ENCODE data around the gene AAGAB.

Gene AAGAB

DNA sequence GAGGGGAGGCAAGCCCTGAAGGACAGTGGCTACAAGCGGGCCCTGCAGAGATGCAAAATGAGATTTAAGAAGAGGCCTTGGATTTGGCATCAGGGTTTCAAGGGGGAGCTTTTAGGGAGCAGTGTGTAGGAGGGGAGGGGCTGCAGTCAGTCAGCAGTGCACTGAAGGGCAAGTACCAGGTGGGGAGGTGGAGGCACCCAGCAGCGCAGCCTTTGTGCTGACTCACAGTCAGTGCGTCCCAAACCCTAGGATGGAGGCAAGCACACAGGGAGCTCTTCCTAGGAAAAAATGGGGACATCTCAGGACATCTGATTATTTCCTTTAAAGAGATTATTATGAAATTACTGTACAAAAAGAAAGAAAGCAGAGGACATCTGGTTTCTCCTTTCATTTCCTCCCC is 80.0 kb downstream of the AAGAB start:
- H3K4me3 ChIP-seq (ENCODE audit: low read depth, low read length): no peak overlapping the region
- TF ChIP-seq, protein P1, sequence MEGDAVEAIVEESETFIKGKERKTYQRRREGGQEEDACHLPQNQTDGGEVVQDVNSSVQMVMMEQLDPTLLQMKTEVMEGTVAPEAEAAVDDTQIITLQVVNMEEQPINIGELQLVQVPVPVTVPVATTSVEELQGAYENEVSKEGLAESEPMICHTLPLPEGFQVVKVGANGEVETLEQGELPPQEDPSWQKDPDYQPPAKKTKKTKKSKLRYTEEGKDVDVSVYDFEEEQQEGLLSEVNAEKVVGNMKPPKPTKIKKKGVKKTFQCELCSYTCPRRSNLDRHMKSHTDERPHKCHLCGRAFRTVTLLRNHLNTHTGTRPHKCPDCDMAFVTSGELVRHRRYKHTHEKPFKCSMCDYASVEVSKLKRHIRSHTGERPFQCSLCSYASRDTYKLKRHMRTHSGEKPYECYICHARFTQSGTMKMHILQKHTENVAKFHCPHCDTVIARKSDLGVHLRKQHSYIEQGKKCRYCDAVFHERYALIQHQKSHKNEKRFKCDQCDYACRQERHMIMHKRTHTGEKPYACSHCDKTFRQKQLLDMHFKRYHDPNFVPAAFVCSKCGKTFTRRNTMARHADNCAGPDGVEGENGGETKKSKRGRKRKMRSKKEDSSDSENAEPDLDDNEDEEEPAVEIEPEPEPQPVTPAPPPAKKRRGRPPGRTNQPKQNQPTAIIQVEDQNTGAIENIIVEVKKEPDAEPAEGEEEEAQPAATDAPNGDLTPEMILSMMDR (IDR thresholded peaks at IDR 0.05; ENCODE audit: low read depth, low read length, missing control alignments): no peak
- no peaks in the 10 kb centered on the region for H3K27me3 ChIP-seq (replicated peaks)
- in situ Hi-C loops (cut with HindIII; ENCODE audit: low pct_ligation_motif_present, low sequenced_read_pairs): no loop called here
- no peak for DNase-seq
- H3K36me3 ChIP-seq (replicated peaks): peaks cover 94% of the 10 kb centered on the region
- peak overlapping the region; percentile 99 for H3K27ac ChIP-seq

DNA sequence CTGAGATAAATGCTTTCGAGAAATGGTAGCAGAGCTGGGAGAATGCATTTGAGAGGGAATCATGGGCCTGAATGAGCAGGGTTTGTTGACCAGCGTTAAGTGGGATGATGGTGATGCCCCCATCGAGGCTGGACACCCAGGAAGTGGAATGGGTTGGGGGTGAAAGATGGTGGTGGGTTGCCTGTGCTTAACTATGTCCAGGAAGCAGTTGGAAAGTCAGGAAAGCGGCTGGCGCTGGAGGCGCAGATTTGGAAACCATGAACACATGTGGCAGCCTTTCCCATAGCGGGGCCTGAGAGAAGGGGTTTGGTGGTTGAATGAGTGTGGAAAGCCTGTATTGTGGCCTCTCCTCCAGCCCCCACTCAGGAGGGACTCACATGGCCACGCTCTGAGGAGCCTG is 80.7 kb downstream of the AAGAB start:
- Histone ChIP-seq H3K4me3 (ENCODE audit: low read depth, low read length) (no peak overlapping the region), H3K27me3 (replicated peaks) (no peaks in the 10 kb centered on the region), H3K27ac (peak overlapping the region; percentile 99), H3K36me3 (replicated peaks) (peaks cover 94% of the 10 kb centered on the region)
- DNase-seq: no peak
- in situ Hi-C loops (cut with HindIII; ENCODE audit: low pct_ligation_motif_present, low sequenced_read_pairs): no loop called here
- TF ChIP-seq, protein P1 (IDR thresholded peaks at IDR 0.05; ENCODE audit: low read depth, low read length, missing control alignments): no peak

DNA sequence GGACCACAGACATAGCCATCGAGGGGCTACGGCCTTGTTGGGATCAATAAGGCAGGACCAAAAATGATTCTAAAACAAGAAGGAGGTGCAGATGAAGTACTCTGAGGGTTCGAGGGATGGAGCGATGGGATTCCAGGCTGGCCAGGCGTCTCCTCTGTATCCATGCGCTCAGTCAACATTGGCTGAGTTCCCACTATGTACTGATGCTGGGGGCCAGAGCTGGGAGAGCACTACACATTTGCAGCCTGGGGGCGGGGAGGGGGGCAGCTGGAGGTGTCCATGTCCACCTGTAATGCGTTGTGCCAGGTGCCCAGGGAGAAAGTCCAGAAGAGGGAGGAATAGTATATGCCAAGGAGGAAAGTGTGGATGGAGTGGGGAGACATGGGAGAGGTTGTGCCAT is 81.5 kb downstream of the AAGAB start:
- no peak for DNase-seq
- TF ChIP-seq, protein P1 (IDR thresholded peaks at IDR 0.05; ENCODE audit: low read depth, low read length, missing control alignments): no peak
- Histone ChIP-seq H3K27ac (peak overlapping the region; percentile 6), H3K4me3 (ENCODE audit: low read depth, low read length) (no peak overlapping the region), H3K27me3 (replicated peaks) (no peaks in the 10 kb centered on the region), H3K36me3 (replicated peaks) (peaks cover 97% of the 10 kb centered on the region)
- in situ Hi-C loops (cut with HindIII; ENCODE audit: low pct_ligation_motif_present, low sequenced_read_pairs): no loop called here

DNA sequence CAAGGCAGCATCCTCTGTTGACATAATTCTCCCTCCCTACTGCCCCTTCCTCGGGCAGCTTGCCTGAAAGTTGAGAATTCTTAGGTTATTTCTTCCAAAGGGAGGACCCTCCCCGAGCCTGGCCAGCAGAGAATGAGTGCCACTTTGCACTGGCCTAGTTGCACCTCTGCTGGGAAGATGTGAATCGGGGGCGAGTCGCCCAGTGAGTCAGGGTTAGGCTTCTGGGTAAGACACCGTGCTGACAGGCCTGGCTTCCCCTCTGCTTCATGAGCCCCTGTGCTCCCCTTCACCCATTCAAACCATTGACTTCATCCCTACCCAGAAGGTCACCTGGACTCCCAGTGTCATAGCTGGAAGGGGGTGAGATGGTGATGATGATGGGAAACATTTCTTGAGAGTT is 82.3 kb downstream of the AAGAB start:
- DNase-seq: no peak
- H3K4me3 ChIP-seq (ENCODE audit: low read depth, low read length): no peak overlapping the region
- TF ChIP-seq, protein P1 (IDR thresholded peaks at IDR 0.05; ENCODE audit: low read depth, low read length, missing control alignments): no peak
- no peaks in the 10 kb centered on the region for H3K27me3 ChIP-seq (replicated peaks)
- in situ Hi-C loops (cut with HindIII; ENCODE audit: low pct_ligation_motif_present, low sequenced_read_pairs): no loop called here
- H3K36me3 ChIP-seq (replicated peaks): peaks cover 98% of the 10 kb centered on the region
- peak overlapping the region; percentile 89 for H3K27ac ChIP-seq

DNA sequence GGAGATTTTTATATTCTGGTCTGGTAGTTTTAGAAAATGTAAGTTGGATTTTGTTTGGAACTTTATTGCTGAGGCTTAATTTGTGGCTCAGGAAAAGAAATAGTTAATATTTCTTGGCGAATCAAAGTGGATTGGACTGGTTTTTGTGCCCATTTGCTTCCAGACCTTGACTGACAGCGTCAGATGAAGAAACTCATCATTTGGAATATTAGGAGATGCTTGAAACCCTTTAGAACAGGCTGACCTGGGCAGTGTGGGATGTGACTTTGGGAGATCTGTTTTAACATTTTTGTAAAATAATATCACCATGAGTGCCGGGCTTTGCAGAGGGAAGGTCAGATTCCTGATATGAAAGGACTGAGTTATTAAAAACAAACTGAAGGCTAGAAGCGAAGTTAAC is 83.0 kb downstream of the AAGAB start:
- peaks cover 98% of the 10 kb centered on the region for H3K36me3 ChIP-seq (replicated peaks)

More for the DNA sequence above, 83.0 kb downstream of the AAGAB start:
- no peak overlapping the region for H3K4me3 ChIP-seq (ENCODE audit: low read depth, low read length)
- DNase-seq: no peak
- in situ Hi-C loops (cut with HindIII; ENCODE audit: low pct_ligation_motif_present, low sequenced_read_pairs): no loop called here
- H3K27me3 ChIP-seq (replicated peaks): no peaks in the 10 kb centered on the region
- H3K27ac ChIP-seq: peak overlapping the region; percentile 89
- TF ChIP-seq, protein P1 (IDR thresholded peaks at IDR 0.05; ENCODE audit: low read depth, low read length, missing control alignments): no peak
